Measurements from ENCODE around the gene NGFR.

NGFR gene

GRCh38 chr17:49551221-49552069 lies 56.4 kb downstream of the NGFR start:
- no peaks in the 10 kb centered on the region for H3F3A ChIP-seq (ENCODE audit: insufficient read depth)
- H3K9me3 ChIP-seq (ENCODE audit: insufficient read depth, low read length) = no peaks in the 10 kb centered on the region
- H3K9ac ChIP-seq (ENCODE audit: low read length) = no peak overlapping the region
- TF ChIP-seq EZH2phosphoT487 (conservative IDR thresholded peaks at IDR 0.05; ENCODE audit: low read length) = no peak
- TF ChIP-seq, protein P1, sequence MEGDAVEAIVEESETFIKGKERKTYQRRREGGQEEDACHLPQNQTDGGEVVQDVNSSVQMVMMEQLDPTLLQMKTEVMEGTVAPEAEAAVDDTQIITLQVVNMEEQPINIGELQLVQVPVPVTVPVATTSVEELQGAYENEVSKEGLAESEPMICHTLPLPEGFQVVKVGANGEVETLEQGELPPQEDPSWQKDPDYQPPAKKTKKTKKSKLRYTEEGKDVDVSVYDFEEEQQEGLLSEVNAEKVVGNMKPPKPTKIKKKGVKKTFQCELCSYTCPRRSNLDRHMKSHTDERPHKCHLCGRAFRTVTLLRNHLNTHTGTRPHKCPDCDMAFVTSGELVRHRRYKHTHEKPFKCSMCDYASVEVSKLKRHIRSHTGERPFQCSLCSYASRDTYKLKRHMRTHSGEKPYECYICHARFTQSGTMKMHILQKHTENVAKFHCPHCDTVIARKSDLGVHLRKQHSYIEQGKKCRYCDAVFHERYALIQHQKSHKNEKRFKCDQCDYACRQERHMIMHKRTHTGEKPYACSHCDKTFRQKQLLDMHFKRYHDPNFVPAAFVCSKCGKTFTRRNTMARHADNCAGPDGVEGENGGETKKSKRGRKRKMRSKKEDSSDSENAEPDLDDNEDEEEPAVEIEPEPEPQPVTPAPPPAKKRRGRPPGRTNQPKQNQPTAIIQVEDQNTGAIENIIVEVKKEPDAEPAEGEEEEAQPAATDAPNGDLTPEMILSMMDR (IDR thresholded peaks at IDR 0.05; ENCODE audit: insufficient read depth, low read length, poor library complexity, severe bottlenecking) = no peak
- no peaks in the 10 kb centered on the region for H3K9me2 ChIP-seq (replicated peaks; ENCODE audit: insufficient read depth, low read length)
- no peak overlapping the region for H2AFZ ChIP-seq (ENCODE audit: low read depth, low read length, severe bottlenecking)
- H3K27me3 ChIP-seq (ENCODE audit: low read length) = no peaks in the 10 kb centered on the region
- H3K4me2 ChIP-seq (ENCODE audit: low read depth, low read length, poor library complexity, severe bottlenecking) = no peak overlapping the region
- no peaks in the 10 kb centered on the region for H3K79me2 ChIP-seq (ENCODE audit: insufficient read depth, low read length)
- H3K36me3 ChIP-seq (ENCODE audit: low read length) = no peaks in the 10 kb centered on the region
- no peak overlapping the region for H3K27ac ChIP-seq (ENCODE audit: low read depth, low read length)
- H3K4me3 ChIP-seq (ENCODE audit: insufficient read depth, low read length, poor library complexity, severe bottlenecking) = no peak overlapping the region
- no peaks in the 10 kb centered on the region for H4K20me1 ChIP-seq (ENCODE audit: low read depth, low read length)

DNA sequence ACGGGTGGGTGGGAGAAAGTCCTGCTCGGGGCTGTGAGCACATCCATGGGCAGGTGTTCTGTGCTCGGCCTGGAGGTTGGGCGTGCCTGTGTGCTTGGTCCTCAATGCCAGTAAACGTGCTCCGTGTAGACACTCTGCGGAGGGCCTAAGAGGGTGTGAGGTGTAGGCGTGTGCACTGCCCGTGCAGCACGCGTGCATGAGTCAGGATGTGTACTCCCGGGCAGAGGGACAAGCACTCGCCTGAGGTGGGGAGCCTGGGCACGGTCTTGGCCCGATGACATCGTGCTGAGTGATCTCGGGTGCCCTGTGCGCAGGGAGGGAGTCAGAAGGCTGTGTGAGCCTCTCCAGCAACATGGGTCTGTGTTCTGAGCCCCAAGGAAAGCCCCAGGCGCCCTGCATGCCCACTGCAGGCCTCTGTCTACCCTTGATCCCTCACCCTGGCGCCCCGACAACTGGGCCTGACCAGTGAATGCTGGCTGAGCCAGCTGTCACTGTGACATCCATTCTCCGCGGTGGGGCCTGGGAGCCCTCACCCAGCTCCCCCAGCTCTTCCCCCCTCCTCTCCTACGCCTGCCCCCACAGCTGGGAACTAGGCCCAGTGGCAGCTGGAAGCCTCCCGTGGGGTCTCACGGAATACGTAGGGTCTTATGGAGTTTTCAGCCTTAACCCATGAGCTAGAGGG lies 57.1 kb downstream of the NGFR start:
- H3K79me2 ChIP-seq (ENCODE audit: insufficient read depth, low read length) = no peaks in the 10 kb centered on the region
- H3K27me3 ChIP-seq (ENCODE audit: low read length) = no peaks in the 10 kb centered on the region
- no peaks in the 10 kb centered on the region for H3K9me3 ChIP-seq (ENCODE audit: insufficient read depth, low read length)
- no peaks in the 10 kb centered on the region for H3F3A ChIP-seq (ENCODE audit: insufficient read depth)
- H3K4me3 ChIP-seq (ENCODE audit: insufficient read depth, low read length, poor library complexity, severe bottlenecking) = no peak overlapping the region
- H3K27ac ChIP-seq (ENCODE audit: low read depth, low read length) = no peak overlapping the region
- no peaks in the 10 kb centered on the region for H3K36me3 ChIP-seq (ENCODE audit: low read length)
- H4K20me1 ChIP-seq (ENCODE audit: low read depth, low read length) = no peaks in the 10 kb centered on the region
- H2AFZ ChIP-seq (ENCODE audit: low read depth, low read length, severe bottlenecking) = no peak overlapping the region
- no peak overlapping the region for H3K4me2 ChIP-seq (ENCODE audit: low read depth, low read length, poor library complexity, severe bottlenecking)
- no peak overlapping the region for H3K9ac ChIP-seq (ENCODE audit: low read length)
- no peaks in the 10 kb centered on the region for H3K9me2 ChIP-seq (replicated peaks; ENCODE audit: insufficient read depth, low read length)
- no peak for TF ChIP-seq EZH2phosphoT487 (conservative IDR thresholded peaks at IDR 0.05; ENCODE audit: low read length)
- TF ChIP-seq, protein P1 (IDR thresholded peaks at IDR 0.05; ENCODE audit: insufficient read depth, low read length, poor library complexity, severe bottlenecking) = no peak

DNA sequence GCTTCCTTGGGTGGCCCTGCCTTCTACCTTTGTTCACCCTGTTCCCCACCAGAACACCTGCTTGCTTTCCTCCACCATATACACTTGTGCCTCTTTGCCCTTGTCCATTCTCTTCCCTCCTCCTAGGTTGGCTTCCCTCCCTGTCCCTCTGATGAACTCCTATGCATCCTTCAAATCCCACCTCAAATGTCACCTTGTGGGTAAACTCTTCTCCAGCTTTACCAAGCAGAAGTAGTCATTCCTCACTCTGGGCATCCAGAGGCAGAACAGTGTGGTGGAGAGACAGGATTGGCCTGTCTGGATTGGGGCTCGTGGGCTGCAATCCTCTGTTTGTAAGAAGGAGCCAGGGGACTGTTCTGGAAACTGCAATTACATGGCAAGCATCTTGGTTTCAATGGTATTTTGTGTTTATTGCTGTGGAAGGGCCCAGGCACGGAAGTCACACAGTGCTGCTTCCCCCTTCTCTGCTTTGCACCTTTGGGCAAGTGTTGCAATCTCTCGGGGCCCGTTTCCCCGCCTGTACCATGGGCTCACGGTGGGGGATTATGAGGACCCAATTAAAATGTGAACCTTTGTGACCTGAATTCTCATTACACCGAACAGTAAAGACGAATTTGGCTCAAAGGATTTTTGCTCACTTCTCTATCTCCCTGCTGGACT lies 58.7 kb downstream of the NGFR start:
- Histone ChIP-seq H3K9ac (ENCODE audit: low read length) (no peak overlapping the region), H3K9me3 (ENCODE audit: insufficient read depth, low read length) (no peaks in the 10 kb centered on the region), H3K27ac (ENCODE audit: low read depth, low read length) (no peak overlapping the region), H2AFZ (ENCODE audit: low read depth, low read length, severe bottlenecking) (no peak overlapping the region), H3K4me2 (ENCODE audit: low read depth, low read length, poor library complexity, severe bottlenecking) (no peak overlapping the region), H4K20me1 (ENCODE audit: low read depth, low read length) (no peaks in the 10 kb centered on the region), H3K27me3 (ENCODE audit: low read length) (no peaks in the 10 kb centered on the region), H3F3A (ENCODE audit: insufficient read depth) (no peaks in the 10 kb centered on the region), H3K79me2 (ENCODE audit: insufficient read depth, low read length) (no peaks in the 10 kb centered on the region), H3K4me3 (ENCODE audit: insufficient read depth, low read length, poor library complexity, severe bottlenecking) (no peak overlapping the region), H3K36me3 (ENCODE audit: low read length) (no peaks in the 10 kb centered on the region), H3K9me2 (replicated peaks; ENCODE audit: insufficient read depth, low read length) (no peaks in the 10 kb centered on the region)
- TF ChIP-seq EZH2phosphoT487 (conservative IDR thresholded peaks at IDR 0.05; ENCODE audit: low read length) = no peak
- TF ChIP-seq, protein P1 (IDR thresholded peaks at IDR 0.05; ENCODE audit: insufficient read depth, low read length, poor library complexity, severe bottlenecking) = no peak
